TTC549 (cell line): ENCODE data around the gene DIPK1B.

Source experiments
- FAIRE-seq: peaks from 2 replicates; lab custom pipeline; 2012; peaks lifted over from hg19 to GRCh38; lab: Jason Lieb, UNC

The DIPK1B gene

GRCh38 chr9:136686794-136687711, 25.3 kb upstream of the DIPK1B start, which contains the start of gene AGPAT2:
Gene AGPAT2, minus strand, starts transcription at chr9:136687457. Its CDS starts 100 bp downstream, at chr9:136687357.
- FAIRE-seq = no peak

GRCh38 chr9:136687721-136688223, 24.6 kb upstream of the DIPK1B start:
- no peak for FAIRE-seq

GRCh38 chr9:136688274-136689107, 23.9 kb upstream of the DIPK1B start:
- FAIRE-seq = no peak

- FAIRE-seq = no peak
Measured at GRCh38 chr9:136689108-136689460, 23.3 kb upstream of the DIPK1B start.

GRCh38 chr9:136690104-136690805, 22.1 kb upstream of the DIPK1B start:
- no peak for FAIRE-seq

- no peak for FAIRE-seq
Measured at GRCh38 chr9:136690806-136691261, 21.5 kb upstream of the DIPK1B start.

- no peak for FAIRE-seq
Measured at GRCh38 chr9:136691316-136692184, 20.8 kb upstream of the DIPK1B start.

- FAIRE-seq = no peak
Measured at GRCh38 chr9:136692185-136693134, 19.9 kb upstream of the DIPK1B start.

GRCh38 chr9:136693135-136693489, 19.3 kb upstream of the DIPK1B start:
- no peak for FAIRE-seq

- no peak for FAIRE-seq
Measured at GRCh38 chr9:136693490-136694162, 18.7 kb upstream of the DIPK1B start.

- FAIRE-seq = no peak
Measured at GRCh38 chr9:136694163-136694871, 18.1 kb upstream of the DIPK1B start.

GRCh38 chr9:136694872-136695247, 17.5 kb upstream of the DIPK1B start:
- FAIRE-seq = no peak

GRCh38 chr9:136695435-136695895, 16.9 kb upstream of the DIPK1B start:
- no peak for FAIRE-seq

GRCh38 chr9:136695955-136696354, 16.4 kb upstream of the DIPK1B start:
- FAIRE-seq = no peak

GRCh38 chr9:136696502-136696901, 15.9 kb upstream of the DIPK1B start:
- FAIRE-seq = no peak

GRCh38 chr9:136697146-136697820, 15.1 kb upstream of the DIPK1B start:
- no peak for FAIRE-seq

- no peak for FAIRE-seq
Measured at GRCh38 chr9:136697821-136698526, 14.4 kb upstream of the DIPK1B start.
